HG02870 (cell line): Measurements from ENCODE around the gene WARS2.

ENCODE experiments used
- ATAC-seq: cut with Tn5 transposase; IDR thresholded peaks from one replicate; pipeline ENCODE4 v1.9.1; 2021; ENCODE audit warnings: mild to moderate bottlenecking, moderate library complexity; ENCODE audit not compliant: unreplicated experiment

Gene WARS2

DNA sequence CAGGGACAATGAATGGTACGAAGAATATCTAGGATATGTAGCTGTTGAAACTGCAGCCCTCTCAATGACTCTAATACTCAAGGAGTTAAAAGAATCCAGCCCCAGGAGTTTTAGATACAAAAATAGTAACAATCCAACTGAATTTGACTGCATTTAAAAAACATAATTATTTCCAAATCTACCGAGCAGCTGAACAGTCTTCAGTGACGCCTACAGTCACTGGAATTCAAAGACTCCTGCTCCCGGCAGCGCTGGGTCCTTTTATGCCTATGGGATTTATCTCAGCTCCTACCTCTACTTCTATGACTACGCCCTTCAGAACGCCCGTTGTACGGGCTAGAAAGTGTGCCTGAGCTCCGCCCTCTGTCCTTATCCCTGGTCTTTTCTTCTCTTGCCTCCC lies 55.7 kb downstream of the WARS2 start:
- ATAC-seq = no peak

- ATAC-seq = no peak
These were observed 56.5 kb downstream of the WARS2 start for GRCh38 chr1:119083980-119084379.

DNA sequence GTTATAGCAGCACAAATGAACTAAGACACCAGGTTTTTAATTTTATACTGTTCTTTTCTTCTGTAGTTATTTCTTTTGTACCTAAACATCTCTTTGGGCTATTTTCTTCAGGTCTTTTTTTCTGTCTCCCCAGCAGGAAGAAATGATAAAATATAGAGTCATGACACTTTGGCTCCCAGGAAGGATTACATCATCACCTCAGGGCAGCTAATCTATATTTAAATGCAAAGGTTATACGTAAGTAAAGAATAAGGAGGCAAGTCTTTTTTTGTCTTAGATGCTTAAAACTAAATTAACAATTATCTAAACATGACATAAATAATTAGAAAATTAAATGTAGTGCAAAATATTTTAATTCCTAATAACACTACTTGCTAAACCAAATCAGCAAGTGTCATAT lies 57.0 kb downstream of the WARS2 start:
- ATAC-seq = no peak

DNA sequence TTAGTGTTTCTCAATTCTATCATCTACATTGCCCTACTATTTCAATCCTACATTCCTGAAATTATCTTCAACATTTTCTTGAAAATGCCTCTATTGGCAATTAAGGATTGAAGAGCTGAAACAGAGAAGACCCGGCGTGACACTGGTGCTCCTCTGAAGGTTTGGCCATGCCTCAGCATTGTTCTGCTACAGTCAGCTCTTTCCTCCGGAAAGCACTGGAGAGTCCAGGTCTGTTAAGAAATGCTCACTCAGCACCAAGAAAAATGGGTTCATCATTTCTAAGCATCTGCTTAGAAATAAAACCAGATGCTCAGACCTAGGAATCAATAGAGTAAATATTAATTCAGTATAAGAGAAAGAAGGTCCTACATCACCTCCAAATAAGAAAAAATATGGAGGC lies 58.8 kb downstream of the WARS2 start:
- no peak for ATAC-seq

GRCh38 chr1:119081267-119081666 lies 59.2 kb downstream of the WARS2 start:
- ATAC-seq = no peak

- ATAC-seq = no peak
These were observed 59.9 kb downstream of the WARS2 start for GRCh38 chr1:119080586-119080985.

GRCh38 chr1:119079881-119080280 lies 60.6 kb downstream of the WARS2 start:
- no peak for ATAC-seq

GRCh38 chr1:119075614-119076013 lies 64.8 kb downstream of the WARS2 start:
- ATAC-seq = no peak

- ATAC-seq = no peak
These were observed 69.1 kb downstream of the WARS2 start for GRCh38 chr1:119071321-119071720.

GRCh38 chr1:119069682-119070081 lies 70.8 kb downstream of the WARS2 start:
- ATAC-seq = no peak

- ATAC-seq = no peak
These were observed 72.0 kb downstream of the WARS2 start for GRCh38 chr1:119068427-119068826.

GRCh38 chr1:119061700-119062099 lies 78.8 kb downstream of the WARS2 start:
- no peak for ATAC-seq

GRCh38 chr1:119055568-119055967 lies 84.9 kb downstream of the WARS2 start:
- no peak for ATAC-seq

- ATAC-seq = no peak
These were observed 86.5 kb downstream of the WARS2 start for GRCh38 chr1:119053917-119054316.

GRCh38 chr1:119052267-119052666 lies 88.2 kb downstream of the WARS2 start:
- ATAC-seq = no peak

- ATAC-seq = no peak
These were observed 91.6 kb downstream of the WARS2 start for GRCh38 chr1:119048624-119049404.

- ATAC-seq = no peak
These were observed 93.5 kb downstream of the WARS2 start for GRCh38 chr1:119046785-119047438.

DNA sequence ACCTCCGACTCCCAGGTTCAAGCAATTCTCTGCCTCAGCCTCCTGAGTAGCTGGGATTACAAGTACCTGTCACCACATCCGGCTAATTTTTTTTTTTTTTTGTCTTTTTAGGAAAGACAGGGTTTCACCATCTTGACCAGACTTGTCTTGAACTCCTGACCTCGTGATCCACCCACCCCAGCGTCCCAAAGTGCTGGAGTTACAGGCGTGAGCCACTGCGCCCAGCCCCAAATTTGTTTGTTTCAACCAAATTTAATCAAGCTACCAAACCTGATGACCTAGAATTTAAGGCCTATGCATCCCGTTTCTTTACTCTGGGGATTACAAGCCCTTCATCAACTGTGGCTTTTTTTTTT lies 94.0 kb downstream of the WARS2 start:
- ATAC-seq = no peak

GRCh38 chr1:119045096-119045746 lies 95.2 kb downstream of the WARS2 start:
- no peak for ATAC-seq

GRCh38 chr1:119040906-119041305 lies 99.5 kb downstream of the WARS2 start:
- ATAC-seq = no peak

GRCh38 chr1:119040489-119040888 lies 100.0 kb downstream of the WARS2 start:
- ATAC-seq = no peak

DNA sequence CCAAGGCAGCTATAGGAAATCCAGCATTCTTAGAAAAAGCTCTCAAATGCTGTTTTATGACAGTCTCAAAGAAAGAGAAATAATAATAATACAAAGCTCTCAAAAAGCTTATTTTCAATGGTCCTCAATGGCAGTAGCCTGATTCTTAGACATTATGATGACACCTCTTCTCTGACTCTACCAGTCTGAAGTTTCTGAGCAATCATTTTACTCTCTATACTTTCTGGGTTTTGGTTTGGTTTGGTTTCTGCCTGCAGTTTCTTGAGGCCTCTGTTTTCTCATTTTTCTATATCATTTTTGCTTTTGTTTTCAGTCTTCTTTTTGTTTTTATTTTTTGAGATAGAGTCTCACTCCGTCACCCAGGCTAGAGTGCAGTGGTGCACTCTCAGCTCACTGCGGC lies 102.1 kb downstream of the WARS2 start:
- no peak for ATAC-seq
